ENCODE results near the gene CBX2.
"Not testable (repeated sequence)": the region's sequence is repeated elsewhere in the genome, so short reads cannot be mapped to it uniquely, and the experiment has no call there.

Gene CBX2

DNA sequence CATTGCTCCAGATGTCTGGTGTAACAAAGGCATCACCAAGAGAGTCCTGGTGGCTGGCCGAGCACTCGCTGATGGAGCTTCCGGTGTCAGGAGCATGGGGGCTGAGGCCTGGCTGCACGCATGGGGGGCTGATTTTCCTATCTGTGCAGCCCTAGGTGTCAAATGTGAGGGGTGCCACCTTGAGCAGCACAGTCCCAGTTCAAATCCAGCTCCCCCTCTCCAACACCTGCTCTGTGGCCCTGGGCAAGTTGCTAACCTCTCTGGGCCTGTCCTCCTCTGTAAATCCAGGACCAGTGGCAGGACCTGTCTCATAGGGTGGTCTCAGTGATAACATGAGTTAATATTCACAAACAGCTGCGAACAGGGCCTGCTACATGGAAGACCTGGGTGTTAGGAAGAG lies 34.3 kb upstream of the CBX2 start:
- no peak for DNase-seq

GRCh38 chr17:79745641-79746105 lies 32.3 kb upstream of the CBX2 start:
- DNase-seq: no peak

GRCh38 chr17:79746889-79747507 lies 30.9 kb upstream of the CBX2 start:
- DNase-seq: no peak

GRCh38 chr17:79747508-79748294 lies 30.2 kb upstream of the CBX2 start:
- no peak for DNase-seq

DNA sequence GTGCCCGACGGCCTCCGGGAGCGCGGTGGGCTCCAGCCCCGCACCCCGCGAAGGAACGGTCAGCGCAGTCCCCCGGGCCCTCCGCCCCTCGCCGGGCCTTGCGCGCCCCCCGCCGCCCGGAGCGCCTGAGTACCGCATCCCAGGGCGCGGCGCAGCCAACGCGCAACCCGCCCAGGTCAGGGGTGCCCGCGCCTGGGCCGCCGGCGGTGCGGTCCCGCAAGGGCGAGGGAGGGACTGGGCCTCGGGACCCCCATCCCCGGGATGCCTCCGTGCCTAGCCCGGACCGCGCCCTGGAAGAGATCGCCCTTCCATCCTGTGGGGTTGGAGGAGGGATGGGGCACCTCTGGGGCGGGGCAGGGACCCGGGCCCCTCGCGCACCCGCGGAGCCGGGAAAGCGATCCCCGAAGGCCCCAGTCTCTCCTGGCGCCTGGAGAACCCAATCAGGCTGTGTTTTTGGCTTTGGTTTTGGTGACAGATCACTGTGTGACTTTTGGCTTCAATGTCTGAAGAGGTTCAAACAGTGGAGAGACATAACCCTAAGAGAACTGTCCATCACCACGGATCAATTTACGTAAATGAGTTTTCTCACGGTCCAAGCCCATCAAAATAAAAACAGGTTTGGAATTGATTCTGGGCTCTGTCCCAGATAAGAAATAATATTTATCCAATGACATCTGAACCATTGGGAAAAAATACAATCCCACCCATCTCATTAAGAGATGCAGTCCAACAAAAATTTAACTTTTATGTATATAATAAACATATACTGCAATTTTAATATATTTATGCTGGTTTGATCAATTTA lies 29.5 kb upstream of the CBX2 start:
- DNase-seq: no peak

- no peak for DNase-seq
Measured at GRCh38 chr17:79749156-79749815, 28.7 kb upstream of the CBX2 start.

DNA sequence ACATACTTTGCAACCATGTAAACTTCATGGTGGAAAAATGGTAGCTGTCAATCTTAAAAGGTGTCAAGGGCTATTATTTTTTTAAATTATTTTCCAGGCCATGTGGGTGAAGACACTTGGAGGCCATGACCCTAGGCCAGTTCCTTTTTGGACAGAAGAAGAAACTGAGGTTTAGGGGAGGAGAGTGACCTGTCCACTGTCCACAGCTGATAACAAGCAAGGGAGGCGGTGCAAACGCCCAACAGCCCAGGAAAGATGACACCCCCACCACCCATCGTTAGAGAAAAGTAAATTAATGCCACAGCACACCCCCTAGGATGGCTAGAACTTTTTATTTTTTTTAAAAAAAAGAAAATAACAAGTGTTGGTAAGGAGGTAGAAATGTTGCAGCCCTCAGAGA lies 28.0 kb upstream of the CBX2 start:
- DNase-seq: no peak

DNA sequence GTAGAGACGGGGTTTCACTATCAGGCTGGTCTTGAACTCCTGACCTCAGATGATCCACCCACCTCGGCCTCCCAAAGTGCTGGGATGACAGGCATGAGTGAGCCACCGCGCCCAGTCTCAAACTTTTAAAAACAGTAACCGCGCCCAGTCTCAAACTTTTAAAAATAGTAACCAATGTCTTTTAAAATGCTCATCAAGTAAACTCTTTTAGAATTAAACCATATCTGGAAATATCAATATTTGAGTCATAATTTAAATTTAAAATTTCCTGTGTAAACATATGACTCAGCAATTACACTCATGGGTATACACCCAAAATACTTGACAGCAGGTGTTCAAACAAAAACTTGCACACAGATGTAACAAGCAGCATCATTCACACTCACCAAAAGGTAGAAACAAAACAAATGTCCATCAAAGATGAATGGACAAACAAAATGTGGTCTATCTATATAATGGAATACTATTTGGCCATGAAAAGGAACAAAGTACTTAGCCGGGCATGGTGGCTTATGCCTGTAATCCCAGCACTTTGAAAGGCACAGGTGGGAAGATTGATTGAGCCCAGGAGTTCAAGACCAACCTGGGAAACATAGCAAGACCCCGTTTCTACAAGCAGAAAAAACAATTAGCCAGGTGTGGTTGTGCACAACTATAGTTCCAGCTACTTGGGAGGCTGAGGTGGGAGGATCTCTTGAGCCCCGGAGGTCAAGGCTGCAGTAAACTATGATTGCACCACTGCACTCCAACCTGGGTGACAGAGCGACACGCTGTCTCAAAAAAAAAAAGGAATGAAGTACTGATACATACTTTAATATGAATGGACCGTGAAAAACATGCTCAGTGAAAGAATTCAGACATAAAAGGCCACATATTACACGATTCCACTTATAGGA lies 27.1 kb upstream of the CBX2 start:
- DNase-seq: no peak

DNA sequence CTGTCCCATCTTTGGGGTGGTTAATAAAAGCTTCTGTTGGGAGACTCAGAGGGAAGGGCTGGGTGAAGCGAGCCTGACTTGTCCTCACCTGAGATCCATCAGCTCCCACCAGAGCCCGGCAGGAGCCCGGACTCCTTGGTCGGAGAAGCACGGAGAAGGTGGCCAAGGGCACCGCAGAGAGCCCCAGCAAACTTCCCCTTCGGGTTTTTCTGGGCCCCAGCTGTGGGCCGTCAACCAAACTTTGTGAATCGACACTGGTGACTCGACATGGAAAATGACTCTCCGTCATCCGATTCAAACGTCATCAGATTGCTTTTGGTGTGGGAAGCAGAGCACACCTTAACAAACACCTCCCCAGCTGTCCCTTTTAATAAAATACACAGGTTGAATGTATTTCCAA lies 25.8 kb upstream of the CBX2 start:
- no peak for DNase-seq

DNA sequence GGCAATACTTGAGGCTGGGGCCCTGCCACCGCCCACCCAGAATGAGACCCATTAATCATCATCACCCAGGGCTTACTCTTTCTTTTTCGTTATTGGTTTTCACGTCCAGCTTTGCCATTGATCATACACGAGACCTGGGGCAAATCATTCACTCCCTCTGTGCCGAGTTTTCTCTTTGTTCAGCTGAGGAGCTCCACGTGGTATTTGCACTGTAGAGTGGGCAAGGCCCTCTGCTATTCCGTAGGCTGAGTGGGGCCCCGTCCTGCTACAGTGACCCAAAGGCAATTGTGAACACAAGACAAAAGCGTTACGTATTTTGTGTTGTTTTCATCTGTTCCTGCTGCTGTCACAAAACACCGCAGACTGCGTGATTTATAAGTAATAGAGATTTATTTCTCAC lies 23.6 kb upstream of the CBX2 start:
- DNase-seq: no peak

DNA sequence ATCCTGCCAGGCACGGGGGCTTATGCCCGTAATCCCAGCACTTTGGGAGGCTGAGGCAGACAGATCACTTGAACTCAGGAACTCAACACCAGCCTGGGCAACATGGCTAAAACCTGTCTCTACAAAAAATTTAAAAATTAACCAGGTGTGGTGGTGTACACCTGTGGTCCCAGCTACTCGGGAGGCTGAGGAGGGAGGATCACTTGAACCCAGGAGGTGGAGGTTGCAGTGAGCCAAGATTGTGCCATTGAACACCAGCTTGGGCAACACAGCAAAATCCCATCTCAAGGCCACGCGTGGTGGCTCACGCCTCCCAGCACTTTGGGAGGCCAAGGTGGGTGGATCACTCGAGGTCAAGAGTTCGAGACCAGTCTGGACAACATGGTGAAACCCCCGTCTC lies 23.0 kb upstream of the CBX2 start:
- not testable (repeated sequence) for DNase-seq

DNA sequence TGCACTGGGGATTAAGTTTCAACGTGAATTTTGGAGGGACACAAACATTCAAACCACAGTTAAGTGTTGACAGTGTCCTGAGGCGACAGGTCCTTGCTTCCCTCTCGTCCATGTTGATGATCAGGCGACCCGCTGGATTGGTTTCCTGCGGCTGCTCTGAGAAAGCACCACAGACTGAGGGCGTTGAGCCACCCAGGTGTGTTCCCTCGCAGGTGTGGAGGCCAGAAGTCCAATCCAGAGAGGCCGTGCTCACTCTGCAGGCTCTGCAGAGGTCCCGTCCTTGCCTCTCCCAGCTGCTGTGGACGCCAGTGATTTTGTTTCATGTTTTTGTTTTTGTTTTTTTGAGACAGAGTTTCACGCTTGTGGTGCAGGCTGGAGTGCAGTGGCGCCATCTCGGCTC lies 22.4 kb upstream of the CBX2 start:
- no peak for DNase-seq

- DNase-seq: no peak
Measured at GRCh38 chr17:79757140-79757745, 20.7 kb upstream of the CBX2 start.

DNA sequence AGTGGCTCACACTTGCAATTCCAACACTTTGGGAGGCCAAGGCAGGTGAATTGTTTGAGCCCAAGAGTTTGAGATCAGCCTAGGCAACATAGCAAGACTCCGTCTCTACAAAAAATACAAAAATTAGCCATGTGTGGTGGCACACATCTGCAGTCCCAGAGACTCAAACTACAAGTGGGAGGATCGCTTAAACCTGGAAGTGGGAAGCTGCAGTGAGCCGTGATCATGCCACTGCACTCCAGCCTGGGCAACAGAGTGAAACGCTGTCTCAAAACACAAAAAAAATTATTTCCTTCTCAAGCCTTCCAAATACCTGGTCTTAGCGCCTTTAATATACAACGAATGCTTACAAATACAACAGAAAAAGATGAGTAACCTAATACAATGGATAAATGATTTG lies 19.7 kb upstream of the CBX2 start:
- no peak for DNase-seq

DNA sequence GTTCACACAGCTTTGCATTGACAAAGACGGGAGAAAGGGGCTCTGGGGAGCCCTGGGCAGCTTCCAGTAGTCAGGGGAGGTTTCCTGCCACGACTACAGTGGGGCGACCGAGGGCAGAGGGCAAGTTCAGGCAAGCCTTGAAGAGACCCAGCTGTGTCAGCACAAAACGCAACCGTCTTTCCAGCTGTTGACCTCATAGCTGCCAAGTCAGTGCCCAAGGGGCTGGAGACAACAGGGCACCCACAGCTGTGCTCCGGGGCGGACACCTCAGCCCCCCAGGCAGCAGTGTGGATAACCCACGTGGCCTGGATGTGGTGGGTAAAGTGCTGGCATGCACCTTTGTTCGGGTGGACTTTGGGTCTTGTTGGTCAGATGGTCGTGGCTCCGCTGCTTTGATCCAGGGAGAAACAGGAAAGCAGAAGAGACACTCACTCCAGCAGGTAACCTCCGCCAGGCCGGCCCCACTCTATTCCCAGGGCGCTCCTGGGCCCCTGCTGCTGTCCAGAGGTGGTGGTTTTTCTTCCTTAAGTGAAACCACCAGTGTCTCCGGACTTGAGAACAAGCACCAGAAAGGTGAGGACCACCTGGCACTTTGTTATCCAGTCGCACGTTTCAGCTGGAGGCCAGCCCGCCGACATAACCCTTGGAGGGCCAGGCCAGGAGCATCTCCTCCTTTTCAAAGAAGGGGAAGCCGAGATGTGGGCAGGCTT lies 17.6 kb upstream of the CBX2 start:
- DNase-seq: no peak

- DNase-seq: no peak
Measured at GRCh38 chr17:79761894-79762589, 15.9 kb upstream of the CBX2 start.

GRCh38 chr17:79765708-79766107 lies 12.2 kb upstream of the CBX2 start:
- no peak for DNase-seq

GRCh38 chr17:79769570-79770506 lies 8.1 kb upstream of the CBX2 start:
- no peak for DNase-seq

DNA sequence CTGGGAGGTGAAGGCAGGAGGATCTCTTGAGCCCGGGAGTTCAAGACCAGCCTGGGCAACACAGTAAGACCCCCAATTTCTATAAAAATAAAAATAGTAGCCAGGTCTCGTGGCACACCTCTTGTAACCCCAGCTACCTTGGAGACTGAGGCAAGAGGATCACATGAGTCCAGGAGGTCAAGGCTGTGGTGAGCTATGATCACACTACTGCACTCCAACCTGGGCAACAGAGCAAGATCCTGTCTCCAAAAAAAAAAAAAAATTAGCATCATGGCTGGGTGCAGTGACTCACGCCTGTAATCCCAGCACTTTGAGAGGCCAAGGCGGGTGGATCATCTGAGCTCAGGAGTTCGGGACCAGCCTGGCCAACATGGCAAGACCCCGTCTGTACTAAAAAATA lies 6.7 kb upstream of the CBX2 start:
- DNase-seq: no peak

All from islet precursor cell (in vitro differentiated cells).